Karpas-422 (cell line): ENCODE results near the gene CYP8B1. TPM values are rescaled to one million over a fixed set of nuclear protein-coding genes. Genes with fewer than 3 reads are reported as not detected.

ENCODE experiments used
- DNase-seq: peaks from one replicate; pipeline ENCODE4 v3.0.0-alpha.2; 2015
- H2AFZ ChIP-seq: fragments of 200-600 bp; sonication (generic); 2 replicates; pipeline ENCODE4 v1.6.1; 2014; ENCODE audit warnings: antibody characterized with exemption, low read length, mixed read lengths
- H3K27ac ChIP-seq: fragments of 200-600 bp; sonication (generic); 2 replicates; pipeline ENCODE4 v1.5.1; 2014; ENCODE audit warnings: mild to moderate bottlenecking, low read length, moderate library complexity
- H3K27me3 ChIP-seq: fragments of 200-600 bp; sonication (generic); 2 replicates; pipeline ENCODE4 v1.6.1; 2014; ENCODE audit warnings: low read length, mixed read lengths
- H3K36me3 ChIP-seq: fragments of 200-600 bp; sonication (generic); 2 replicates; pipeline ENCODE4 v1.6.1; 2014; ENCODE audit warnings: low read length, mixed read lengths; ENCODE audit not compliant: insufficient read depth
- H3K4me1 ChIP-seq: fragments of 200-600 bp; sonication (generic); 2 replicates; pipeline ENCODE4 v1.6.1; 2014; ENCODE audit warnings: mild to moderate bottlenecking, low read length, mixed read lengths
- H3K4me2 ChIP-seq: fragments of 200-600 bp; sonication (generic); 2 replicates; pipeline ENCODE4 v1.6.1; 2014; ENCODE audit warnings: low read length, low read depth, mild to moderate bottlenecking; ENCODE audit not compliant: poor library complexity, severe bottlenecking
- H3K4me3 ChIP-seq: fragments of 200-600 bp; sonication (generic); 2 replicates; pipeline ENCODE4 v1.5.1; 2014; ENCODE audit warnings: mild to moderate bottlenecking, antibody characterized with exemption, low read length, mixed read lengths
- H3K79me2 ChIP-seq: fragments of 200-600 bp; sonication (generic); 2 replicates; pipeline ENCODE4 v1.6.1; 2014; ENCODE audit warnings: mild to moderate bottlenecking, low read length, mixed read lengths
- H3K9ac ChIP-seq: fragments of 200-600 bp; sonication (generic); 2 replicates; pipeline ENCODE4 v1.6.0; 2014; ENCODE audit warnings: low read length
- H3K9me2 ChIP-seq: fragments of 200-600 bp; sonication (generic), shearing (Covaris generic); replicated peaks from 2 replicates; pipeline ENCODE4 v1.6.0; 2014; ENCODE audit warnings: mild to moderate bottlenecking, low read length, moderate library complexity; ENCODE audit not compliant: insufficient read depth
- H3K9me3 ChIP-seq: fragments of 300-700, 200-600 bp; sonication (generic); 2 replicates; pipeline ENCODE4 v1.6.1; 2014; ENCODE audit warnings: low read length, mixed read lengths
- H4K20me1 ChIP-seq: fragments of 200-600 bp; sonication (generic); 2 replicates; pipeline ENCODE4 v1.6.1; 2014; ENCODE audit warnings: mild to moderate bottlenecking, antibody characterized with exemption, low read length, low read depth; ENCODE audit not compliant: insufficient read depth
- total RNA-seq: library from RNA; depleted of rRNA; stranded (reverse); fragments of >200 nt; shearing (Covaris generic); gene quantifications from 2 replicates; pipeline ENCODE4 v1.2.3, GENCODE V29; 2014; ENCODE audit warnings: low replicate concordance

CYP8B1 gene
- total RNA-seq, 1 experiment from 2014 or later, result not detected

DNA sequence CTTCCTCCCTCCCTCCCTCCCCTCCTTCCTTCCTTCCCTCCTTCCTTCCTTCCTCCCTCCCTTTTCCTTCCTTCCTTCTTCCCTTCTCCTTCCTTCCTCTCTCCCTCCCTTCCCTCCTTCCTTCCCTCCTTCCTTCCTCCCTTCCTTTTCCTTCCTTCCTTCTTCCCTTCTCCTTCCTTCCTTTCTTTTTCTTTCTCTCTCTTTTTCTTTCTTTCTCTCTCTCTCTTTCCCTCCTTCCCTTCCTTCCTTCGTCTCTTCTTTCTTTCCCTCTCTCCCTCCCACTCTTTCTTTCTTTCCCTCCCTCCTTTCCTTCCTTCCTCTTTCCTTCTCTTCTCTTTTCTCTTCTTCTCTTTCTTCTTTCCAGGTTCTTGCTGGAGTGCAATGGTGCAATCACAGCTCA lies 28.4 kb upstream of the CYP8B1 start:
- Histone ChIP-seq H3K27ac (no peak overlapping the region), H3K4me3 (no peak overlapping the region), H3K4me2 (no peak overlapping the region), H3K9ac (no peak overlapping the region), H3K9me3 (no peaks in the 10 kb centered on the region), H3K9me2 (no peaks in the 10 kb centered on the region), H3K79me2 (no peaks in the 10 kb centered on the region), H4K20me1 (no peaks in the 10 kb centered on the region), H3K4me1 (no peaks in the 10 kb centered on the region), H3K36me3 (no peaks in the 10 kb centered on the region), H2AFZ (no peak overlapping the region), H3K27me3 (no peaks in the 10 kb centered on the region)
- DNase-seq, result no peak

GRCh38 chr3:42902257-42902656 lies 26.6 kb upstream of the CYP8B1 start:
- Histone ChIP-seq H3K4me1 (no peaks in the 10 kb centered on the region), H3K79me2 (no peaks in the 10 kb centered on the region), H2AFZ (no peak overlapping the region), H4K20me1 (no peaks in the 10 kb centered on the region), H3K9me2 (no peaks in the 10 kb centered on the region), H3K4me3 (no peak overlapping the region), H3K27ac (no peak overlapping the region), H3K27me3 (no peaks in the 10 kb centered on the region), H3K4me2 (no peak overlapping the region), H3K9ac (no peak overlapping the region), H3K9me3 (no peaks in the 10 kb centered on the region), H3K36me3 (no peaks in the 10 kb centered on the region)
- DNase-seq, result no peak

GRCh38 chr3:42901073-42901415 lies 25.4 kb upstream of the CYP8B1 start:
- Histone ChIP-seq H3K9me2 (no peaks in the 10 kb centered on the region), H3K36me3 (no peaks in the 10 kb centered on the region), H2AFZ (no peak overlapping the region), H3K9me3 (no peaks in the 10 kb centered on the region), H3K9ac (no peak overlapping the region), H3K4me3 (no peak overlapping the region), H3K4me2 (no peak overlapping the region), H3K27ac (no peak overlapping the region), H3K4me1 (no peaks in the 10 kb centered on the region), H3K79me2 (no peaks in the 10 kb centered on the region), H3K27me3 (no peaks in the 10 kb centered on the region), H4K20me1 (no peaks in the 10 kb centered on the region)
- no peak for DNase-seq

- no peaks in the 10 kb centered on the region for H3K4me1 ChIP-seq
- H2AFZ ChIP-seq, result no peak overlapping the region
- no peaks in the 10 kb centered on the region for H3K9me3 ChIP-seq
- H3K9me2 ChIP-seq, result no peaks in the 10 kb centered on the region
- H3K27ac ChIP-seq, result no peak overlapping the region
- DNase-seq, result no peak
- no peak overlapping the region for H3K9ac ChIP-seq
- no peak overlapping the region for H3K4me3 ChIP-seq
- no peak overlapping the region for H3K4me2 ChIP-seq
- H3K36me3 ChIP-seq, result no peaks in the 10 kb centered on the region
- no peaks in the 10 kb centered on the region for H4K20me1 ChIP-seq
- H3K79me2 ChIP-seq, result no peaks in the 10 kb centered on the region
- H3K27me3 ChIP-seq, result no peaks in the 10 kb centered on the region
Measured at GRCh38 chr3:42900226-42901072, 24.8 kb upstream of the CYP8B1 start.

DNA sequence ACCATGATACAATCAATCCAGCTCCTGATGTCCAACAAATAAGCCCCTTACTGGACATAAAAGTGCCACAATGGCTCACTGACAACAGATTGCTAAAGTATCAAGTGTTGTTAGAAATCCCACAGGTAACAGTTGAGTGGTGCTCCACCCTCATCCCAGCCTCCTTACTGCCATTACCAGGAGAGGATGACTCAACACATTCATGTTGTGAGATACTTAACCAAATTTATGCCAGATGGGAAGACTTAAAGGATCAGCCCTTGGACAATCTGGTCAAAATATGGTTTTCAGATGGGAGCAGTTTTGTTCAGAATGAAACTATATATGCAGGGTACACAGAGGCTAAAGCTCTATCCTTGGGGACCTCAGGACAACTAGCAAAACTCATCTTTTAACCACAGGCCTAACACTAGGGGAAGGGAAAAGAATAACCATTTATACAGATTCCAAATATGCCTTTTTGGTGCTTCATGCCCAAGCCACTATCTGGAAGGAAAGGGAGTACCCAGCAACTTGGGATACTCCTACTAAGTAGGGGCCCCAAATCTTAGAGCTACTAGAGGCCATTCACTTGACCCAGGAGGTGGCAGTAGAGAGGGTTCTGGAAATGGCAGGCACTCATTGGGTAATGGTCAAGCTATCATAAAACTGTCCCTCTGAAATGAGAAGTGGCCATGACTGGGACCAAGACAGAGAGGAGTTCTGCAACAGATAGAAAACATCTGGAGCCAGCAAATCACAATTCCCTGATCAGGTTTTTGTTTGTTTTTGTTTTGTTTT lies 23.4 kb upstream of the CYP8B1 start:
- Histone ChIP-seq H2AFZ (no peak overlapping the region), H3K36me3 (no peaks in the 10 kb centered on the region)
- peak; percentile 47 for DNase-seq

GRCh38 chr3:42895580-42895868 lies 19.8 kb upstream of the CYP8B1 start:
- no peaks in the 10 kb centered on the region for H3K4me1 ChIP-seq
- H3K36me3 ChIP-seq, result no peaks in the 10 kb centered on the region
- H3K27me3 ChIP-seq, result no peaks in the 10 kb centered on the region
- no peaks in the 10 kb centered on the region for H3K9me3 ChIP-seq
- H4K20me1 ChIP-seq, result no peaks in the 10 kb centered on the region
- H3K9ac ChIP-seq, result no peak overlapping the region
- H3K79me2 ChIP-seq, result no peaks in the 10 kb centered on the region
- no peak overlapping the region for H3K4me2 ChIP-seq
- no peaks in the 10 kb centered on the region for H3K9me2 ChIP-seq
- H3K4me3 ChIP-seq, result no peak overlapping the region
- no peak overlapping the region for H3K27ac ChIP-seq
- no peak for DNase-seq
- H2AFZ ChIP-seq, result no peak overlapping the region

More for the DNA sequence above, 23.4 kb upstream of the CYP8B1 start:
- Histone ChIP-seq H3K9me3 (no peaks in the 10 kb centered on the region), H3K4me1 (no peaks in the 10 kb centered on the region), H3K27ac (no peak overlapping the region), H3K27me3 (no peaks in the 10 kb centered on the region), H3K9me2 (no peaks in the 10 kb centered on the region), H3K4me3 (no peak overlapping the region), H3K4me2 (no peak overlapping the region), H3K79me2 (no peaks in the 10 kb centered on the region), H4K20me1 (no peaks in the 10 kb centered on the region), H3K9ac (no peak overlapping the region)

GRCh38 chr3:42894698-42895579 lies 19.3 kb upstream of the CYP8B1 start:
- Histone ChIP-seq H3K4me3 (no peak overlapping the region), H2AFZ (no peak overlapping the region), H3K9ac (no peak overlapping the region), H3K36me3 (no peaks in the 10 kb centered on the region), H3K4me2 (no peak overlapping the region), H3K79me2 (no peaks in the 10 kb centered on the region), H4K20me1 (no peaks in the 10 kb centered on the region), H3K9me3 (no peaks in the 10 kb centered on the region), H3K27me3 (no peaks in the 10 kb centered on the region), H3K27ac (no peak overlapping the region), H3K9me2 (no peaks in the 10 kb centered on the region), H3K4me1 (no peaks in the 10 kb centered on the region)
- DNase-seq, result no peak

DNA sequence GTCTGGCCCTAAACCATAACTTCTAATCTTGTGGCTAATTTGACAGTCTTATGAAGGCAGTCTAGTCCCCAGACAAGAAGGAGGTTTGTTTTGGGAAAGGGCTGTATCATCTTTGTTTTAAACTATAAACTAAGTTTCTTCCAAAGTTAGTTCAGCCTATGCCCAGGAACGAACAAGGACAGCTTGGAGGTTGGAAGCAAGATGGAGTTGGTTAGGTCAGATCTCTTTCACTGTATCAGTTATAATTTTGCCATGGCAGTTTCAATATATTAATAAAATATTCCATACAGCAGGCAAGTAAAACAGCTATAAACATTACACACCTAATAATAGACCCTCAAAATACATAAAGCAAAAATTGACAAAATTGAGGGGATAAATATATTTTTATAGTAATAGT lies 17.1 kb upstream of the CYP8B1 start:
- no peak overlapping the region for H3K9ac ChIP-seq
- no peaks in the 10 kb centered on the region for H3K9me3 ChIP-seq
- DNase-seq, result no peak
- H3K9me2 ChIP-seq, result no peaks in the 10 kb centered on the region
- no peak overlapping the region for H3K4me2 ChIP-seq
- no peak overlapping the region for H2AFZ ChIP-seq
- H3K27me3 ChIP-seq, result no peaks in the 10 kb centered on the region
- no peak overlapping the region for H3K27ac ChIP-seq
- H4K20me1 ChIP-seq, result no peaks in the 10 kb centered on the region
- no peaks in the 10 kb centered on the region for H3K36me3 ChIP-seq
- no peaks in the 10 kb centered on the region for H3K79me2 ChIP-seq
- H3K4me1 ChIP-seq, result no peaks in the 10 kb centered on the region
- no peak overlapping the region for H3K4me3 ChIP-seq
